Urinary bladder (tissue), 4 donors: ENCODE results near the gene ANKRD52. TPM values are rescaled to one million over a fixed set of nuclear protein-coding genes. Genes with fewer than 3 reads are reported as not detected.

Experiments used
- DNase-seq: peaks from one replicate; pipeline ENCODE4 v3.0.0-alpha.2; 2015; ENCODE audit errors: extremely low spot score
- H3K27ac ChIP-seq: one replicate; pipeline ENCODE4 v1.5.1; 2013; ENCODE audit warnings: low read depth, mild to moderate bottlenecking, moderate library complexity
- H3K36me3 ChIP-seq: one replicate; pipeline ENCODE4 v1.6.1; 2013; ENCODE audit warnings: mild to moderate bottlenecking, moderate library complexity; ENCODE audit not compliant: insufficient read depth
- H3K4me1 ChIP-seq: one replicate; pipeline ENCODE4 v1.6.1; 2013; ENCODE audit warnings: mild to moderate bottlenecking, moderate library complexity; ENCODE audit not compliant: insufficient read depth
- H3K4me3 ChIP-seq: one replicate; pipeline ENCODE4 v1.5.1; 2013; ENCODE audit warnings: low read depth, low read length
- WGBS: extraction: QIAGEN DNeasy Blood & Tissue Kit; methylation state at CpG from one replicate; pipeline ENCODE4 v1.1.7; 2013; 5-methylcytosine and 5-hydroxymethylcytosine counted together
- polyA plus RNA-seq: library from polyadenylated mRNA; stranded (reverse); fragments of 200-250 nt; gene quantifications from one replicate; pipeline ENCODE4 v1.2.3, GENCODE V29; 2013
- total RNA-seq: library from RNA; depleted of rRNA; stranded (reverse); fragments of >200 nt; gene quantifications from one replicate; pipeline ENCODE4 v1.2.3, GENCODE V29; 2014
- donor health status: healthy with polysubstance abuse.
- donor health status: healthy.

The ANKRD52 gene
- total and polyA plus RNA-seq, 2 donors = 10.2 to 14.4 TPM

DNA sequence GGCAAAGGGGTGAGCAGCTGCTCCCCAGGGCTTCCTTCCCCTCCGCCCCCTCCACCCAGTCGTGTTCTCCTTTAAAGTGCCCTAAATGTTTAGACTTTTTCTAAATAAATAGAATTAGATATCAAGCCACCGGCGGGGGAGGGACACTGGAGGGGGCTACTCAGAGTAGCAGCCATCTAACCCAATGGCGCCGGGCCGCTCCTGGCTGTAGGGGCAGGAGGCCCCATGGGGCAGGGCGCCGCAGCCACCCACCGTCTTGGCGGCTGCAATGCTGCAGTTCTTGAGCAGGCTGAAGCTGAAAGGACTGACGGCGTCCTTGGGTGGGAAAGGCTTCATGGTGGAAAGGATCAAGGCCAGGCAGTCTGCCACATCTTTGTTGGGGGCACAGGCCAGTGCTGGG is 15.2 kb downstream of the ANKRD52 start:
- DNase-seq = no peak
- Histone ChIP-seq H3K36me3 (peaks cover 10% of the 10 kb centered on the region), H3K27ac (no peak overlapping the region), H3K4me1 (no peaks in the 10 kb centered on the region), H3K4me3 (no peak overlapping the region)
- WGBS = 88% methylated on average over 13 of the region's 13 CpGs

- H3K4me1 ChIP-seq = no peaks in the 10 kb centered on the region
- DNase-seq = no peak
- H3K4me3 ChIP-seq = no peak overlapping the region
- H3K36me3 ChIP-seq = peaks cover 5% of the 10 kb centered on the region
- WGBS = 77% methylated on average over 9 of the region's 9 CpGs
- no peak overlapping the region for H3K27ac ChIP-seq
These were observed 16.5 kb downstream of the ANKRD52 start for GRCh38 chr12:56241424-56242303.

DNA sequence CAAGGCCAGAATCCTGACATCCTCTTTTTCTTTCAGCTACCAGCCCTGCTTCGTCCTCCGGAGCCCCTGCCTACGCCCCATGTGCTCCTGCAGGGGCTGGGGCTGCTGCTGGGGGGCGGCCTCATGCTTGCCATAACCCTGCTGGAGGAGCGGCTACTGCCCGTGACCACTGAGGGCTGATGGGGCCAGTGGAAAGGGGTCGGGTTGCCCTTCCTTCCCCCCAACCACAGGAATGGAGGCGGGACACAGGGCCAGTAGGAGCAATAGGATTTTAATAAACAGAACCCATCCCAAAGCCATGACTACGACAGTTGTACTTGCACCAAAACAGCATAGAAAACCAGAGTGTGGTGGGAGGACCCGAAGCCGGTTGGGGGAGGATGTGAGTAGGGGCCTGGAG is 20.6 kb downstream of the ANKRD52 start:
- Histone ChIP-seq H3K27ac (no peak overlapping the region), H3K4me3 (no peak overlapping the region), H3K4me1 (no peaks in the 10 kb centered on the region), H3K36me3 (no peaks in the 10 kb centered on the region)
- no peak for DNase-seq
- 60% methylated on average over 11 of the region's 11 CpGs for WGBS

DNA sequence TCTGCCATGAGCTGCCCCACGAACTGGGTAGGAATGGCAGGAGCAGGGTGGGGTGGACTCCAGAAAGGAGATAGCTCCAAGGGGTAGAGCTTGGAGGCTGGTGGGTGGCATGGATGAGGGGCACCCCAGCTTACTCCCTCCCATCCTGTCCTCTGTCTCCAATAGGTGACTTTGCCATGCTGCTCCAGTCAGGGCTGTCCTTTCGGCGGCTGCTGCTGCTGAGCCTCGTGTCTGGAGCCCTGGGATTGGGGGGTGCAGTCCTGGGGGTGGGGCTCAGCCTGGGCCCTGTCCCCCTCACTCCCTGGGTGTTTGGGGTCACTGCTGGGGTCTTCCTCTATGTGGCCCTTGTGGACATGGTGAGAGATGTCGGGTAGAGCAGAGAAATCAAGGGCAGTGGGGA is 21.2 kb downstream of the ANKRD52 start:
- H3K4me3 ChIP-seq = no peak overlapping the region
- 67% methylated on average over 5 of the region's 5 CpGs for WGBS
- H3K27ac ChIP-seq = no peak overlapping the region
- H3K36me3 ChIP-seq = no peaks in the 10 kb centered on the region
- no peak for DNase-seq
- no peaks in the 10 kb centered on the region for H3K4me1 ChIP-seq

DNA sequence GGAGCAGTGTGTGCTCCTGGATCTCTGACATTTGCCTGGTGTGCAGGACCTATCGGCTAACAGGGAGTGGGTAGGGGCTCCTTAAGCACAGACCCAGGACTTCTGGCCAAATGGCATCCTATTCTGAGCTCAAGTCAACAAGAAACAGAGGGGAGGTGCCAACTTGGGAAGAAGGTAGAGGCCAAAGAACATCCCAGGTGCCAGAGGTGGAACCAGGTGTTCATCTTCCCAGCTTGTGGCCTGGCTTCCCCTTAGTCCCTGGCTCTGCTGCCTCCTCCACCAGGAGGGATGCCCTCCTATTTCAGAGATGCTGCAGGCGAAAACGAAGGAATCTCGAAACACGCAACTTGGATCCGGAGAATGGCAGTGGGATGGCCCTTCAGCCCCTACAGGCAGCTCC is 22.1 kb downstream of the ANKRD52 start:
- H3K27ac ChIP-seq = no peak overlapping the region
- H3K4me3 ChIP-seq = no peak overlapping the region
- H3K36me3 ChIP-seq = no peaks in the 10 kb centered on the region
- DNase-seq = no peak
- 93% methylated on average over 6 of the region's 6 CpGs for WGBS
- no peaks in the 10 kb centered on the region for H3K4me1 ChIP-seq

GRCh38 chr12:56234746-56235436 is 23.3 kb downstream of the ANKRD52 start:
- DNase-seq = no peak
- H3K4me3 ChIP-seq = no peak overlapping the region
- no peaks in the 10 kb centered on the region for H3K4me1 ChIP-seq
- H3K36me3 ChIP-seq = no peaks in the 10 kb centered on the region
- no peak overlapping the region for H3K27ac ChIP-seq
- WGBS = 74% methylated on average over 16 of the region's 16 CpGs

GRCh38 chr12:56231184-56231582 is 27.0 kb downstream of the ANKRD52 start:
- WGBS = 83% methylated on average over 11 of the region's 11 CpGs
- no peak overlapping the region for H3K4me3 ChIP-seq
- H3K4me1 ChIP-seq = no peaks in the 10 kb centered on the region
- H3K36me3 ChIP-seq = no peaks in the 10 kb centered on the region
- no peak overlapping the region for H3K27ac ChIP-seq
- no peak for DNase-seq

GRCh38 chr12:56230432-56231183 is 27.6 kb downstream of the ANKRD52 start:
- Histone ChIP-seq H3K27ac (no peak overlapping the region), H3K4me1 (no peaks in the 10 kb centered on the region), H3K4me3 (no peak overlapping the region), H3K36me3 (no peaks in the 10 kb centered on the region)
- DNase-seq = no peak
- WGBS = 66% methylated on average over 8 of the region's 8 CpGs

DNA sequence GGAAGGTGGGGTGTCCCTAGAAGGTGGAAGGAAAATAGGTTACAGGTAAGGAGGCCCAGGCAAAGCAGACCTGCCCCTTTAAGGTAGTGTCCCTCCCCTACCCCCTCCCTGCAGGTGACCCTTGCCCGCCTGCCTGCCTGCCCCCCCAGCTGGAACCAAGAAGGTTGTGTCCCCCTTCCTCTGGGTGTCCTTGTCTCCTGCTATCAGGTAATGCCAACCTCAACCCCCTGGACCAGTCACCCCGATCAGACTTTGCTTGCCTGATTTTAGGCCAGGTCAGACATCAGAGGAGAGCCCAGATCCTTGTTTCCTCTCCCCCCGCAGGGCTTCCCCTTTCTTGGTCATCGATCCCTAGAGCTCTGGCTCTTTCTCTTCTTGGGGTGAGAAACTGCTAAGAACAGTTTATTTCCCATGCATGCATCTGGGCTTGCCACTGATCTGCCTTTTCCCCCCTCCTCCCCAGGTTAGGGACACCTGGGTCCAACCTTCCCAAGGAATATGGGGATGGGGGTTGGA is 28.2 kb downstream of the ANKRD52 start, which contains the start of gene SLC39A5:
TSS of gene SLC39A5 (plus strand) at position 136 of the 516 bp plus-strand sequence. CDS start 1,224 bp downstream, outside the sequence.
- DNase-seq = no peak
- no peak within 1 kb of the TSS for H3K4me3 ChIP-seq
- H3K36me3 ChIP-seq = no peaks in the 10 kb centered on the region
- WGBS = 80% methylated on average over 4 of the region's 4 CpGs
- no peak within 1 kb of the TSS for H3K27ac ChIP-seq
- no peaks in the 10 kb centered on the region for H3K4me1 ChIP-seq

DNA sequence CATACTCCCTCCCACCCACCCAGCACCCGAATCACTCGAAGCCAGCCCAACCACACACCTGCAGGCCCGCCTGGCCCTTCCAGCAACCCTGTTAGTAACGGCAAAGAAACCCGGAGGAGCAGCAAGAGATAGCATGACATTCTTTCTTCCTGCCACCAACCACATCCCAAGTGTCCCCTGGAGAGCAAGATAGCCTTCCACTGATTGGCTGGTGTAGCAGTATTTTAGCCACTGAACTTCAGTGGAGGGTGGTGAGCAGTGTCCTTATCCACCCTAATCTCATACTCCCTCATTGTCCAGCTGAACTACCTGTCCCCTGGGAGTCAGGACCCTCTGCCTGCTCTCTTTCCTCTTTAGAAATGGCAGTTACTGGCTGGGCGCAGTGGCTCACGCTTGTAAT is 29.1 kb downstream of the ANKRD52 start:
- no peak overlapping the region for H3K4me3 ChIP-seq
- no peak overlapping the region for H3K27ac ChIP-seq
- no peaks in the 10 kb centered on the region for H3K4me1 ChIP-seq
- no peak for DNase-seq
- 88% methylated on average over 7 of the region's 7 CpGs for WGBS
- H3K36me3 ChIP-seq = no peaks in the 10 kb centered on the region

DNA sequence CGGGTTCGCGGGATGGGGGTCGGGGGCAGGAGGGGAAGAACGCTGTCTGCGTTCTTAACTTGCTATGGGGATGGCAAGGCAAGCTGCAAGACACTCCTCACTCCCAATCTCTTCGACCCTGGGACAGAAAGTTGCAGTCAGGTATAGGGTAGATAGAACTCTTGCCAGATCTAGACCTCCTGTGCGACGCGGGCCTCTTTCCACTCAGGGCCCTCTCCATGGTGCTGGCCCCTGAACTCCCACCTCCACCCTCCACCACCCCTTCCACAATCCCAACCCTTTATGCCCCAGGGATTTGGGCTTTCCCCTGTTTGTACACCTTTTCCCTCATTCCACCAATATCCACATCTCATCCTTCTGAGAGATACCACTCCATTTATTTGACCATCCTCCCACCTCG is 33.2 kb downstream of the ANKRD52 start:
- no peak overlapping the region for H3K27ac ChIP-seq
- H3K4me1 ChIP-seq = no peaks in the 10 kb centered on the region
- H3K4me3 ChIP-seq = peak overlapping the region; percentile 46
- H3K36me3 ChIP-seq = no peaks in the 10 kb centered on the region
- DNase-seq = no peak
- 69% methylated on average over 11 of the region's 11 CpGs for WGBS

DNA sequence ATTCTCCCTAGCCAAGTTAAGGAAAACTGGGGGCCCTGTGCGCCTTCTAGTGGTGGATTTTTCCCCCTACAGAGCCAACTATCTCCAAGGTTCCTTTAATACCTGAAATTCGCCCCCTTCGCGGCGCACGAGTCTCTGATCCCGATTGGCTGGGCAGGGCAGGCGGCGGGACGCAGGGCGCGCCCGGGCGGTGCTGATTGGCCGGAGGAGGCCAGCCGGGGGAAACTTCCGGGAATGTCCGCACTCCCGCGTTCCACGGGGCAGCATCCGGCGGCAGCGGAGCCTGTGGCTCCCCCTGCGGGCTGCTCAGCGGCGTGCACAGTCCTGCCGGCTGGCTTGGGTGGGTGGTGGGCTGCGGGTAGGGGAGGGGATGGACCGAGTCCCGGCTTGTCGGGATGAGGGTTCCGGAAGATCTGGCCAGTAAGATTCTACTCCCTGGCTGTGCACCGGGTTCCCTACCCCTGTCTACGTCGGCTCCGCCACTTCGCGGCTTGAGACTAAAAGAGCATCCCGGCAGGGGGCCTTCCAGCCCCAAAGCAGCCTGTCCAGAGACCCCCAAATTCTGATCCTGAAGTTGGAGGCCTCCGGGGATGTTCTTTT is 34.0 kb downstream of the ANKRD52 start, which contains the start of gene NABP2:
TSS of gene NABP2 (plus strand) at position 241 of the 600 bp plus-strand sequence. CDS start 515 bp downstream, outside the sequence.
- H3K36me3 ChIP-seq = no peaks in the 10 kb centered on the region
- under 1% methylated on average over 41 of the region's 41 CpGs for WGBS
- DNase-seq = peak; percentile 95
- H3K4me1 ChIP-seq = no peaks in the 10 kb centered on the region
- H3K27ac ChIP-seq = peak within 1 kb of the TSS; percentile 44
- H3K4me3 ChIP-seq = peak within 1 kb of the TSS; percentile 46

DNA sequence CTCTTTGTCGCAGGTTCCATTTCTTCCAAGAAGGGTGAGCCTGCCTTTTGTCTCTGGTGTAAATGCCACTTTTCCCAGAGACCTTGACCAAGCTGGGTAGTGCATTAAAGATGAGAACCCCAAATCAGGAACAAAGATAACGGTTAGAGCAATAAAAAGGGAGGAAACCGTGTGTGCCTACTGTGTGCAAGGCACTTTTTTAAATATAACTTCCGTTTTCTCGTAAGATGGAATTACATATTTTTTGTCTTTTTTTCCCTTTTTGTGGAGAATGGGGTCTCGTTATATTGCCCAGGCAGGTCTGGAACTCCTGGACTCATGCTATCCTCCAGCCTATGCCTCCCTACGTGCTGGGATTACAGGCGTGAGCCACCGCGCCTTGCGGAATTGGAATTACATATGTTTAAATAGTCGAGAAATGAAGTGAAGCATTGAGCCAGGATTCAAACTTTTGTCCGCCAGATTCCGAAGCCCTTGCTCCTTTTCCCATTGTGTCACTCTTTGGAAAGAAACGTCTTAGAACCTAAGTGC is 34.5 kb downstream of the ANKRD52 start:
- WGBS = 16% methylated on average over 15 of the region's 15 CpGs
- Histone ChIP-seq H3K36me3 (no peaks in the 10 kb centered on the region), H3K27ac (no peak overlapping the region), H3K4me1 (no peaks in the 10 kb centered on the region), H3K4me3 (no peak overlapping the region)
- no peak for DNase-seq
